ENCODE results near the gene HCFC1.

HCFC1 gene

GRCh38 chrX:153956044-153956907 lies 15.3 kb downstream of the HCFC1 start:
- no peak overlapping the region for H3K4me3 ChIP-seq (replicated peaks; ENCODE audit: low read depth, low read length)
- no peak for TF ChIP-seq CTCF (IDR thresholded peaks at IDR 0.05; ENCODE audit: low read length, missing control alignments)
- DNase-seq (ENCODE audit: low read depth): no peak

- TF ChIP-seq CTCF (IDR thresholded peaks at IDR 0.05; ENCODE audit: low read length, missing control alignments): no peak
- no peak overlapping the region for H3K4me3 ChIP-seq (replicated peaks; ENCODE audit: low read depth, low read length)
- DNase-seq (ENCODE audit: low read depth): no peak
Measured at GRCh38 chrX:153955228-153955732, 16.3 kb downstream of the HCFC1 start.

GRCh38 chrX:153954558-153955227 lies 16.9 kb downstream of the HCFC1 start:
- no peak for DNase-seq (ENCODE audit: low read depth)
- no peak for TF ChIP-seq CTCF (IDR thresholded peaks at IDR 0.05; ENCODE audit: low read length, missing control alignments)
- H3K4me3 ChIP-seq (replicated peaks; ENCODE audit: low read depth, low read length): no peak overlapping the region

- TF ChIP-seq CTCF (IDR thresholded peaks at IDR 0.05; ENCODE audit: low read length, missing control alignments): no peak
- no peak overlapping the region for H3K4me3 ChIP-seq (replicated peaks; ENCODE audit: low read depth, low read length)
- DNase-seq (ENCODE audit: low read depth): no peak
Measured at GRCh38 chrX:153953892-153954557, 17.6 kb downstream of the HCFC1 start.

- DNase-seq (ENCODE audit: low read depth): peak; percentile 64
- H3K4me3 ChIP-seq (replicated peaks; ENCODE audit: low read depth, low read length): no peak overlapping the region
- TF ChIP-seq CTCF (IDR thresholded peaks at IDR 0.05; ENCODE audit: low read length, missing control alignments): peak; percentile 75
Measured at GRCh38 chrX:153953342-153953830, 18.2 kb downstream of the HCFC1 start.

GRCh38 chrX:153952373-153953026 lies 19.1 kb downstream of the HCFC1 start:
- TF ChIP-seq CTCF (IDR thresholded peaks at IDR 0.05; ENCODE audit: low read length, missing control alignments): no peak
- DNase-seq (ENCODE audit: low read depth): no peak
- H3K4me3 ChIP-seq (replicated peaks; ENCODE audit: low read depth, low read length): no peak overlapping the region

Measured in fibroblast of pulmonary artery (primary cell).